Right atrium auricular region (tissue), 2 donors: ENCODE data around the gene SQSTM1. TPM values are rescaled to one million over a fixed set of nuclear protein-coding genes. Genes with fewer than 3 reads are reported as not detected.
"Not testable (repeated sequence)": the region's sequence is repeated elsewhere in the genome, so short reads cannot be mapped to it uniquely, and the experiment has no call there.

Experiments
- DNase-seq: peaks from one replicate; pipeline ENCODE4 v3.0.0-alpha.2; 2019; ENCODE audit warnings: low spot score
- H3K27ac ChIP-seq, 2 donors: fragments of 200-600 bp; sonication (generic); 1 replicate in 1 of 2; 2 replicates in 1 of 2; pipeline ENCODE4 v1.5.1; 2016 to 2019
- H3K27me3 ChIP-seq, 2 donors: fragments of 200-600 bp; sonication (generic); one replicate each; pipeline versions ENCODE4 v1.5.1 to v1.6.0; 2017 to 2019
- H3K36me3 ChIP-seq: fragments of 200-600 bp; sonication (generic); one replicate; pipeline ENCODE4 v1.5.1; 2016
- H3K4me1 ChIP-seq, 2 donors: fragments of 200-600 bp; sonication (generic); one replicate each; pipeline versions ENCODE4 v1.5.1 to v1.6.0; 2017 to 2019
- H3K4me3 ChIP-seq, 2 donors: fragments of 200-600 bp; sonication (generic); 1 replicate in 1 of 2; 2 replicates in 1 of 2; pipeline ENCODE4 v1.5.1; 2017 to 2019; ENCODE audit warnings: mild to moderate bottlenecking in 1 of 2, moderate library complexity in 1 of 2
- H3K9me3 ChIP-seq, 2 donors: fragments of 200-600 bp; sonication (generic); one replicate each; pipeline ENCODE4 v1.5.1; 2019
- CTCF ChIP-seq, 2 donors: fragments of 200-600 bp; sonication (generic); IDR thresholded peaks; one replicate each; pipeline ENCODE4 v1.5.1; 2019; ENCODE audit warnings: antibody characterized with exemption in 2 of 2
- total RNA-seq, 2 donors: library from RNA; depleted of rRNA; stranded (reverse); fragments of >200 nt; gene quantifications; one replicate each; pipeline ENCODE4 v1.1.0, GENCODE V29; 2016

Gene SQSTM1
- total RNA-seq, 2 donors from 2014 or later, result 379 to 436 TPM

GRCh38 chr5:179834120-179834519 lies 13.4 kb downstream of the SQSTM1 start:
- no peak for DNase-seq
- TF ChIP-seq CTCF (IDR thresholded peaks at IDR 0.05), result no peak
- H3K4me3 ChIP-seq, result no peak overlapping the region
- no peak overlapping the region for H3K27ac ChIP-seq
- no peaks in the 10 kb centered on the region for H3K9me3 ChIP-seq
- no peaks in the 10 kb centered on the region for H3K27me3 ChIP-seq
- peaks cover 87% of the 10 kb centered on the region for H3K36me3 ChIP-seq
- H3K4me1 ChIP-seq, result peaks cover 0 to 8% of the 10 kb centered on the region in 2 donors

- not testable (repeated sequence) for H3K4me1 ChIP-seq
Measured at GRCh38 chr5:179834871-179835270, 14.2 kb downstream of the SQSTM1 start.

GRCh38 chr5:179836225-179837019 lies 15.7 kb downstream of the SQSTM1 start:
- no peaks in the 10 kb centered on the region for H3K9me3 ChIP-seq
- H3K27me3 ChIP-seq, result no peaks in the 10 kb centered on the region
- no peak overlapping the region for H3K4me3 ChIP-seq
- DNase-seq, result no peak
- H3K27ac ChIP-seq, result no peak overlapping the region
- peaks cover 0 to 8% of the 10 kb centered on the region in 2 donors for H3K4me1 ChIP-seq
- no peak for TF ChIP-seq CTCF (IDR thresholded peaks at IDR 0.05)
- H3K36me3 ChIP-seq, result peaks cover 83% of the 10 kb centered on the region

More at GRCh38 chr5:179834871-179835270, 14.2 kb downstream of the SQSTM1 start:
- peaks cover 85% of the 10 kb centered on the region for H3K36me3 ChIP-seq
- not testable (repeated sequence) for H3K9me3 ChIP-seq, H3K4me3 ChIP-seq, H3K27me3 ChIP-seq, DNase-seq, H3K27ac ChIP-seq

GRCh38 chr5:179837076-179838011 lies 16.6 kb downstream of the SQSTM1 start:
- Histone ChIP-seq H3K9me3 (no peaks in the 10 kb centered on the region), H3K4me1 (peaks cover 0 to 8% of the 10 kb centered on the region in 2 donors), H3K27me3 (no peaks in the 10 kb centered on the region), H3K36me3 (peaks cover 82% of the 10 kb centered on the region), H3K27ac (no peak overlapping the region), H3K4me3 (no peak overlapping the region)
- DNase-seq, result no peak
- no peak for TF ChIP-seq CTCF (IDR thresholded peaks at IDR 0.05)

- H3K27ac ChIP-seq, result no peak overlapping the region
- no peaks in the 10 kb centered on the region for H3K27me3 ChIP-seq
- peak; percentile 56 for DNase-seq
- peaks cover 63% of the 10 kb centered on the region for H3K36me3 ChIP-seq
- H3K4me1 ChIP-seq, result peaks cover 0 to 8% of the 10 kb centered on the region in 2 donors
- H3K9me3 ChIP-seq, result peaks cover 0 to 2% of the 10 kb centered on the region in 2 donors
- no peak overlapping the region for H3K4me3 ChIP-seq
- no peak for TF ChIP-seq CTCF (IDR thresholded peaks at IDR 0.05)
Measured at GRCh38 chr5:179839328-179840256, 18.9 kb downstream of the SQSTM1 start.
